K562 treated with DMSO at 1 percent for 48 hours (cell line): Measurements from ENCODE around the gene SNRNP48. TPM values are rescaled to one million over a fixed set of nuclear protein-coding genes. Genes with fewer than 3 reads are reported as not detected.

Experiments used
- total RNA-seq: library from RNA; unstranded; fragments of 300-600 nt; gene quantifications from 2 replicates; pipeline ENCODE4 v1.2.3, GENCODE V29; 2022; ENCODE audit warnings: low replicate concordance; ENCODE audit errors: extremely low read depth

The SNRNP48 gene, protein sequence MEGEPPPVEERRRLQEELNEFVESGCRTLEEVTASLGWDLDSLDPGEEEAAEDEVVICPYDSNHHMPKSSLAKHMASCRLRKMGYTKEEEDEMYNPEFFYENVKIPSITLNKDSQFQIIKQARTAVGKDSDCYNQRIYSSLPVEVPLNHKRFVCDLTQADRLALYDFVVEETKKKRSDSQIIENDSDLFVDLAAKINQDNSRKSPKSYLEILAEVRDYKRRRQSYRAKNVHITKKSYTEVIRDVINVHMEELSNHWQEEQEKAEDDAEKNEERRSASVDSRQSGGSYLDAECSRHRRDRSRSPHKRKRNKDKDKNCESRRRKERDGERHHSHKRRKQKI
- not detected in 2 replicates for total RNA-seq

DNA sequence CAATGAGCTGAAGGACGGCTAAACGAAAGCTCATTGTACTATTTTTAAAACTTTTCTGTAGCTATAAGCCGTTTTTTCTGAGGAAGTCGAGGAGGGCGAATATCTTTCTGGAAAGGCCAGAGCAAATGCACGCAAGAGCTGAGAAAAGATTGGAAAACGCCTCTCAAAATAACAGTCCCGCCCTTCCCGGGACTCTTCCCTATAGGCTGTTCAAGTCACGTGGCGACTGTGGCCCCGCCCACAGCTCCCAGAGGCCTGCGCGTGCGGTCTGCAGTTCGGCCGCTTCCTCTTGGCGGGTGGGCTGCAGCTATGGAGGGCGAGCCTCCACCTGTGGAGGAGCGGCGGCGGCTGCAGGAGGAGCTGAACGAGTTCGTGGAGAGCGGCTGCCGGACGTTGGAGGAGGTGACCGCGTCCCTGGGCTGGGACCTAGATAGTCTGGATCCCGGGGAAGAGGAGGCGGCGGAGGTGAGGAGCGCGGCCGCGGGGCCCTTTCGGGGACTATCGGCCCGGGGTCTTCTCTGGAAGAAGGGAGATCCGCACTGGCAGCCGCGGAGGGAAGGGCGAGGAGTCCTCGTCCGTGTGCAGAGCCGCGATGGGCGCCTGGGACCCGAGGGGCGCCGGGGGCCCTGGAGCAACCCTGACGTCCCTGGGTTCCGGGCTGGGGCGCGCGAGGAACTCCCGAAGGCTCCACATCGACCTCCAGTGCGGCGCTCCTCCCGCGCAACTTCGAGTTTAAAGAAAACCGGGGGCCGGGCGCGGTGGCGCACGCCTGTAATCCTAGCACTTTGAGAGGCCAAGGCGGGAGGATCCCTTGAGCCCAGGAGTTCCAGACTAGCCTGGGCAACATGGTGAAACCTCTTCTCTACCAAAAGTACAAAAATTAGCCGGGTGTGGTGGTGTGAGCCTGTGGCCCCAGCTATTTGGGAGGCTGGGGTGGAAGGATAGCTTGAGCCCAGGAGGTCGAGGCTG lies at the start of gene SNRNP48:
Gene SNRNP48 (plus strand): TSS at position 250 of the 969 bp plus-strand sequence. CDS start 60 bp downstream, at position 310.

DNA sequence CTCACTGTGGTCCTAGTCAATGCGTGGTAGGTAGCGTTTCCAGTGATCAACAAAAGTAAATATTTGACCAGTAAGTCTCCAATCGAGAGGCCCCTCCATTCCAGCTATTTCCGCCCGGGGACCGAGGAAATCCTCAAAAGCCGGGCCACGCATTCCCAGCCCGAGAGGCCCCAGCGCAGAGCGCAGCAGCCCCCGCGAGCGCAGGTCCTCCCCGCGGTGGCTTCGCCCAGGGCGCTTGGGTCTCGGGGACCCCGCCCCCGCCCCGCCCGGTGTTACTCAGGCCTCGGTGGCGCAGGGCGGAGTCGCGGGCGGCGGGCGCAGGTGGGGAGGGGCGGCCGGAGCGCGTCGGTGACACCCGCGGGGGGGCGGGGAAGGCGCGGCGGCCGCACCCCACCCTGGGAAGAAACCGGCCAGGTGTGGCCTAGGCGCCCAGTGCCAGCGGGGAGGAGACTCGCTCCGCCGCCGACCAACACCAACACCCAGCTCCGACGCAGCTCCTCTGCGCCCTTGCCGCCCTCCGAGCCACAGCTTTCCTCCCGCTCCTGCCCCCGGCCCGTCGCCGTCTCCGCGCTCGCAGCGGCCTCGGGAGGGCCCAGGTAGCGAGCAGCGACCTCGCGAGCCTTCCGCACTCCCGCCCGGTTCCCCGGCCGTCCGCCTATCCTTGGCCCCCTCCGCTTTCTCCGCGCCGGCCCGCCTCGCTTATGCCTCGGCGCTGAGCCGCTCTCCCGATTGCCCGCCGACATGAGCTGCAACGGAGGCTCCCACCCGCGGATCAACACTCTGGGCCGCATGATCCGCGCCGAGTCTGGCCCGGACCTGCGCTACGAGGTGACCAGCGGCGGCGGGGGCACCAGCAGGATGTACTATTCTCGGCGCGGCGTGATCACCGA lies 48.6 kb upstream of the SNRNP48 start, which contains the start of gene DSP:
Gene DSP (plus strand): TSS at position 497 of the 890 bp plus-strand sequence. CDS start 245 bp downstream, at position 742.

Other genes with a start within 250 kb of the SNRNP48 start
- gene CAGE1, start 200.5 kb upstream of the SNRNP48 start, total RNA-seq, result not detected in 2 replicates
- gene RIOK1, start 200.4 kb upstream of the SNRNP48 start, total RNA-seq, result not detected in 2 replicates
- gene DSP, start 48.5 kb upstream of the SNRNP48 start, total RNA-seq, result not detected in 2 replicates
- gene BMP6, start 135.9 kb downstream of the SNRNP48 start, total RNA-seq, result not detected in 2 replicates